Dedifferentiated amniotic fluid mesenchymal stem cell (primary cell): ENCODE data around the gene GRB2.
"Not testable (repeated sequence)": the region's sequence is repeated elsewhere in the genome, so short reads cannot be mapped to it uniquely, and the experiment has no call there.

ENCODE experiments used
- DNase-seq: peaks from one replicate; pipeline ENCODE4 v3.0.0-alpha.2; 2016; ENCODE audit errors: extremely low spot score

The GRB2 gene

DNA sequence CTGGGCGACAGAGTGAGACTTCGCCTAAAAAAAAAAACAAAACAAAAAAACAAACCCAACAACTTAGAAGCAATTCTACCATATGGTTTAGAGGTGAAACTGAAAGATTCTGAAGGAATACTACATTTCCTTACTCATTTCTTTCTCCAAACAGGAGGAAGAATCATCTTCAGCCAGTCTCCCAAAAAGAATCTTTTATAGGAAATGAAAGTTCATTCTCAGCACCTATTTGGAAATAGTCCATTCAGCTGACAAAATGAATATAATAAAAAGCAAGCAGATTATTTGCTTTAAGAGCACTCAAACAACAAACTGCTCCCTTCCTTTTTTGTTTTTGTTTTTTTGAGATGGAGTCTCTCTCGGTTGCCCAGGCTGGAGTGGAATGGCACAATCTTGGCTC lies 17.7 kb downstream of the GRB2 start:
- no peak for DNase-seq

DNA sequence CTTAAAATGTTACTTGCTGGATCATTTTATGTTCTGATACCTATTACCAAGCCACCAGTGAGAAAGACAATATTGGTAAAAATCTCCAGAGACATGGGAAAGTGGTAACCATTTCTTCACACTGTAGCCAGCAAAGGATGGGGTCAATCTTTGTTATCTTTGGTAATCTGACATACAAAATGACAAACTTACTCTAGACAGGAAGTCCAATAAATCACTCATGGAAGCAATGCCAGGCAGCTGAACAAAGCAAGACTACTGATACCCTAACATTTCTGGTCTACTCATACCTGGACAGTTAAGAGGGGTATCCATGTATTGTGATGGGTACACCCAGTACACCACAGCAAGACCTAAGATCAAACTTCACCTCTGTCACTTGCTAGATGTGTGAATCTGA lies 19.0 kb downstream of the GRB2 start:
- DNase-seq, result no peak

DNA sequence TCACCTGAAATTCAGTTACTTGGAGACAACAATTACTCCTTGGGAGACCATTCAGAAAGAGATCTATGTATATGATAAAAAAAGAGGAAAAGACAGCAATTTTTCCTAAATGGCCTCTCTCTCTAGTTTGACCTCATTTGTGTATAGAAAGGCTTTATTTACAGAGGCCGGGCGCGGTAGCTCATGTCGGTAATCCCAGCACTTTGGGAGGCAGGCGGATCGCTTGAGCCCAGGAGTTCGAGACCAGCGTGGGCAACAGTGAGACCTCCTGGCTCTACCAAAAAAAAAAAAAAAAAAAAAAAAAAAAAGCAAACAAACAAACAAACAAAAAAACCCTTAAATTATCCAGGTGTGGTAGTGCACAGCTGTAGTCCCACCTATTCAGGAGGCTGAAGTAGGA lies 20.7 kb downstream of the GRB2 start:
- no peak for DNase-seq

DNA sequence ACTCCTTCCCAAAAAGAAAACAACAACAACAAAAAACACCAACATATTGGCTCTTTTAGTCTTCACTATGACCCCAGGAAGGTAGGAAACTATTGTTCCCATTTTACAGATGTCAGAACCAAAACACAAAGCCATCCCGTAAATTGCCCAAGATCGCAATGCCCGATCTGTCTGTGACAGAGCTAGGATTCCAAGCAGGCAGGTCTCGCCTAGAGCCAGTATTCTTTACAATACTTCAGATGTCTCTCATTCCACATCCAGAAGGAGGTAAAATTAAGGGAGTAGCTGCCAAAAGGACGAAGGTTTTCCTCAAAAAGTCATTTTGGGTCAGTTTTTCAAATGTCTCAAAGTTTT lies 21.7 kb downstream of the GRB2 start:
- no peak for DNase-seq

DNA sequence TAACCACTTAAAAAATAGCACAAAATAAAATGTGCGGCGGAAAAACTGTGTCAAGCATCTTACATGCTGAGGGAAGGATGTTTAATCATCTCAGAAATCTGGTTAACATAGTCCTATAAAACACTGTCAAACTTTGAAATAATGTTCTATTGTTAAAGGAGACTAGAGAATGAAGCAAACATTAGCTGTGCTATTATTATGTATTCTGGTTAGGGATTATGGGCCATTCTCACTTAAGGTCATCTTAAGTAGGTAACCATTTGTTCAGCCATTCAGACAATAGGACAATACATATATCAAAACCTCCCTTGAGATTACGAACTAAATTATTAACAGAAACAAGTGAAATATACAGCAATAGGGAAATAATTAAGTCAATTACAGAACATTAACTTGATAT lies 24.7 kb downstream of the GRB2 start:
- DNase-seq, result no peak

DNA sequence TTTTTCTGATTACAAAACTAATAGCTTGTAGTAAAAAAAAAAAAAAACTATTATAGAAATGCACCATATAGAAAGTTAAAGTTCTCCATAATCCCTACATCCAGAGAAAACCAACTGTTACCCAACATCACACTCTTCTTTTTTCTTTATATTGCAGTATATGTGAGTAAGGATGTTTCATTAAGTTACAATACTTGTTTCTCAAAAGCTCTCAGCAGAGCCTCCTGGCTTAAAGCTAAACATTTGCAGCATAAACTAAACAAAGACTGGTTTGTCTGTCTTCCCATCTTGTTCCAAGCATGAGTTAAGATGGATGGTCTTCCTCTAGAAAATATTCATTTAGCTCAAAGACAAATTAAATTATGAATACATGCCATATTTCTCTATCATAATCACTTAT lies 25.2 kb downstream of the GRB2 start:
- no peak for DNase-seq

DNA sequence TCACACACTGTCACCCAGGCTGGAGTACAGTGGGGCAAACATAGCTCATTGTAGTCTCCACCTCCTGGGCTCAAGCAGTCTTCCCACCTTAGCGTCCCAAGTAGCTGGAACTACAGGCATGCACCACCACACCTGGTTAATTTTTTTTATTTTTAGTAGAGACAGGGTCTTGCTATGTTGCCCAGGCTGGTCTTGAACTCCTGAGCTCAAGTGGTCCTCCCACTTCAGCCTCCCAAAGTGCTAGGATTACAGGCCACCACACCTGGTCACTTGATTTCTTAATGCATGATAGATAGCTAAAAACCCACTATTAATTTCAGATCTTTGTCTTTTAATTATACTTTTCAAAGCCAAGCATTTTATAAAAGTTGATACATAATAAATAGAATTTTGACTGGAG lies 26.1 kb downstream of the GRB2 start:
- not testable (repeated sequence) for DNase-seq

DNA sequence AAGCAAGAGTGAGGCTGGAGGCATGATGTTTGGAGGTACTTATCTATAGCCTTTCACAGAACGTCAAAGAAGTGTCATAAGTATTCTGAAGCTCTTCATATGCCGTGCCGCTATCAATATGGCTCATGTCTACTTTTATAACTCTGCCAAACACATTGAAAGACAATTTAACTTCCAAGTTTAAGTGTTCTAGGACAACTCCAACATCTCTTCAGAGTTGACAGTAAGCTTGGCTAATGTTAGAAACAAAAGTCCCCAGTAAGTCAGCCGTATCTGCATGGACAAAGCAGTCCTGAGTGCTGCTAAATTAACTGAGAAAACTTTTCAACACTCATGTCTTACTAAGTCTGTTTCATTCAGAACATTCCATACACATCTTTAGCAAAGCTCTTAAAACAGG lies 32.2 kb downstream of the GRB2 start:
- DNase-seq, result no peak

DNA sequence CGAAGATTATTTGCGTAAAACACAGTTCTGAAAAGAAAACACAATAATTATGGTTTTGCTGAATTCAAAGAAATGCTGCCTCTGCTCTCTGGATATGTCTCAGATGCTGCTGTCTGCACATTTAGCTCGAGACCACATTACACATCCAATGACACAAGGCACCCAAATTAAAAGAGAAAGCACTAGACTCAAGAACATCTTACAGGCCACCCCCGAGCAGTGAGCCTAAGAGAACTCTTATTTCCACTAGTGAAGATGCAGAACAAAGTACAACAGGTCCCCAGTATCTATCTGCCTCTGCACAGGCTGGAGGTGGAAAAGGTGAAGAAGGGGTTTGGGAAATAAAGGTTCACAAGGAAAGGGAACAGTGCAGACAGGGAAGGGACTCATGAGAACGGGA lies 33.5 kb downstream of the GRB2 start:
- DNase-seq, result no peak

DNA sequence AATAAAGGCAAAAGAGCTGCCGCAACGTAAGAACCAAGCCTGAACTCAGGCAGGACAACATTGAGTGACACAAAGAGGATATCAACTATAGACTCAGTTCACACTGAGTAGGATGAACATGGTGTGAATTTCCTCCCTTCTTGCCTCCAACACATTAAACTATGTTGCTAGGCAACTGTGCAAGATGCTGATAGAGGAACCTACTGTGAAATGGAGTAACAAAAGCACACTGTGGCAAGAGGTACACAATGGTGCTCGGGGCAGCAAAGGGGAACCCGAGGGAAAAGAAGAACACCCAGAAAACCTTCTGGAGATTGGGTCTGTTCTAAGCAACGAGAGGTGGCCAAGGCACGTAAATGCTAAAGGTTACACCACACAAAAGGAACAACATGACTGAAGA lies 34.1 kb downstream of the GRB2 start:
- DNase-seq, result no peak

DNA sequence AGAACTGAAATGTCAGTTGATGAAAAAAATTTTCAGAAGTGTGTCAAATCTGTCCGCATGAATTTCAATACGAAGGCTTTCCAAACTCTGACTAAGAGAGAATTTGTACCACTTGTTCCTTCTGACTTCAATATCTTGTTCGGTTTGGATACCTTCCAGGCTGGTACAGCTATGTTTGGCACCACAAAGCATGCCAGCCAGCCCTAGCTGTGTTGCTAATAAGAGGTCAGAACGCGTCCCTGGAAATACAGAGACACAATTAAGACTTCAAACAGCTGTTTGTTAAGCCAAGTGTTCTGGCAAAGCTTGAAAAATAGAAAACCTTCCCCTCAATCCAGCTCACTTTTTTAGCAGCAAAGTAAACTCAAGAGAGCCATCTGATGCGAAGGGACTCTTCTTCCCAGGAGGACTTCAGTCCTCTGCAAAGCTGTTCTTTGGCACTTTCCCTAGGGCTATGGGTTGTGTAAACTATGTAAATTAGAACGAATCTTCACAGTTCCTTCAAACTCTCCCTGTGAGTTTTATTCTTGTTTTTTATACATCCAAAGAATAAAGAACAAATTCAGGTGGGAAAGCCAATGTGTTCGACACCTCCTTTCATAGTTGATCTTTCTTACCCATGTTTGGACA lies 35.1 kb downstream of the GRB2 start:
- DNase-seq, result no peak

DNA sequence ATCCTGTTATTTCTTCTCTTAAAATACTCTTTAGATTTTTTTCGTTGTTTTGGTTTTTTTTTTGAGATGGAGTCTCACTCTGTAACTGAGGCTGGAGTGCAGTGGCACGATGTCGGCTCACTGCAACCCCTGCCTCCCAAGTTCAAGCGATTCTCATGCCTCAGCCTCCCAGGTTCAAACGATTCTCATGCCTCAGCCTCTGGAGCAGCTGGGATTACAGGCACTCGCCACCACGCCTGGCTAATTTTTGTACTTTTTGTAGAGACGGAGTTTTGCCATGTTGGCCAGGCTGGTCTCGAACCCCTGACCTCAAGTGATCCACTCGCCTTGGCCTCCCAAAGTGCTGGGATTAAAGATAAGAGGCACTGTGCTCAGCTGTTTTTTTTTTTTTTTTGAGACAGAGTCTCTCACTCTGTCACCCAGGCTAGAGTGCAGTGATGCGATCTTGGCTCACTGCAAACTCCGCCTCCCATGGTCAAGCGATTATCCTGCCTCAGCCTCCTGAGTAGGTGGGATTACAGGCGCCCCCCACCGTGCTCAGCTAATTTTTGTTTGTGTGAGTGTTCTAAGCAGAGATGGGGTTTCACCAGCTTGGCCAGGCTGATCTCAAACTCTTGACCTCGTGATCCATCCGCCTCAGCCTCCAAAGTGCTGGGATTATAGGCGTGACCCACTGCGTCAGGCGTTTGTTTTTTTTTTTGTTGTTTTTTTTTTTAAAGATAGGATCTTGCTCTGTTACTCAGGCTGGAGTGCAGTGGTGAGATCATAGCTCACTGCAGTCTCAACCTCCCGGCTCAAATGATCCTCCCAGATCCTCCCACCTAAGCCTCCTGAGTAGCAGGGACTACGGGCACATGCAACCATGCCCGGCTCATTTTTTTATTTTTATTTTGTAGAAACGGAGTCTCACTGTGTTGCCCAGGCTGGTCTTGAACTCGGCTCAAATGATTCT lies 37.4 kb downstream of the GRB2 start:
- not testable (repeated sequence) for DNase-seq

DNA sequence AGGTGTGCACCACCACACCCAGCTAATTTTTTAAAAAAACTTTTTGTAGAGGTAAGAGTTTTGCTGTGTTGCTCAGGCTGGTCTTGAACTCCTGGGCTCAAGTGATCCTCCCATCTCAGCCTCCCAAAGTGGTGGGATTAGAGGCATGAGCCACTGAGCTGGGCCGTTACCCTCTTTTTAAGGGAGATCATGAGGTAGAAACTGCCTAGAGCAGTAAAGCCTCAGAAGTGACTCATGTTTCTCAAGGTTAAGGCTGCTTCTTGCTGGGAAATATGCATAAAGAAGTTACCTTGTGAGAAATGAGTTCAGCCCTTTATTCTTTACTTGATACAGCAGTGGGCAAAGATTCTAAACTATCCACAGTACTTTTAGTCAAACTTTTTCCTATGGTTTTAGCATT lies 38.2 kb downstream of the GRB2 start:
- no peak for DNase-seq

DNA sequence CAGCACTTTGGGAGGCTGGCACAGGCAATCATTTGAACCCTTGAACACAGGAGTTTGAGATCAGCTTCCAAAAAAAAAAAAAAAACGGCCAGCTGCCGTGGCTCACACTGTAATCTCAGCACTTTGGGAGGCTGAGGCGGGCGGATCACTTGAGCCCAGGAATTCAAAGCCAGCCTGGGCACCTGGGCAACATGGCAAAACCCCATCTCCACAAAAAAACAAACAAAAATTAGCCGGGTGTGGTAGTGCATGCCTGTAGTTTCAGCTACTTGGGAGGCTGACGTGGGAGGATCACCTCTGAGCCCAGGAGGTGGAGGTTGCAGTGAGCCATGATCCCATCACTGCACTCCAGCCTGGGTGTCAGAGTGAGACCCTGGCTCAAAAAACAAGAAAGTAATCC lies 39.0 kb downstream of the GRB2 start:
- no peak for DNase-seq

DNA sequence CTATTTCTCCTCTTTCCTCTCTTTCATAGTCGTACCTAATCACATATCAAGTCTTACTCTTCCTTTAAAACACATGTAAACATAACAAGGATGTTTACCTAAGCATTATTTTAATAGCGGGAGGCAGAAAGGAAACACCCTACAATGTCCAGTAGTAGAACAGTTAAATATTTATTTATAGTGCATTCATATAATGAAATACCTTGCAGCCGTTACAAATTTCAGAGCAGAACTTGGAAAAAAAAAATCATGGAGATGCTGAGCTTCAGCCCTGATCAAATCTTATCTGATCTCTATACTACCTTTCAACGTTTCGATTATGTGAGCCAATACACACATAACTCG lies 39.6 kb downstream of the GRB2 start:
- no peak for DNase-seq

DNA sequence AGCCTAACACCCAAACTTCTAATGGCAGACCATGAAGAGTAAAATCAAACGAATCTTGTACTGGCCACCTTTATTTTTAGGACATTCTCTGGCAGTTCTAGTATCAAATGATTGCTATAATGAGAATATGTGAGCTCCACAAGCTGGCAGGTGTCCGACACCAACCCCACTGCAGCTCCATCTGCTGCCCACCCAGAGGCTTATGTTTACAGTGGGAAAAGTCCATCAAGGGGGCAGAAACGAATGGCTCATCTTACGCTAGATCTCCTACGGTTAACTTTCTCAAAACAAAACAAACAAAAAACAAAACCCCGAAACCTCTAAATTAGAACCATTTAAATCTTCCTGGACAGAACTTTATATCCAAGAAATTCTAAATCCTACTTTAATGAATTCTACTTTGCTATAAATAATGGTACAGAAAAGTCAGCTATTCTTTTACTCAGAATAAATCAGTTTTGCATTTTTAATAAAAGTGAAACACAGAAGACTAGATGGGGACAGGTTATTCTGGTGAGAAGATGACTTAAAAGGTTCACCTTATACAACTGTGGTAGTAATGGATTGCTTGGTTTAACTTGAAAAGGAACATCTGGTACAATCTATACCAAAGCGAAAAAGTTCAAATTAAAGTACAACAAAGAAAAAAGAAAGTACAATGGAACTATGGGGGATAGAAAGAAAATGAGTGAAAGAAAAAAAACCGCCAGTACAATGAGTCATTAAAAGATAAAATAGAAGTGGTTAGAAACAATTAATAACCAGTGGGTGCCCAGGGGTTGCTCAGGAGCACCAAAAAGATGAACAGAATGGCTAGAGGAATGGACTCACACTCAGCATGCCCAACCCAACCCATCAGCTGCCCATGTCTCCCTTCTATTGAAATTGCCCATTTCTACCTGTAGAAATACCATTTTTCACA lies 40.2 kb downstream of the GRB2 start:
- DNase-seq, result no peak

DNA sequence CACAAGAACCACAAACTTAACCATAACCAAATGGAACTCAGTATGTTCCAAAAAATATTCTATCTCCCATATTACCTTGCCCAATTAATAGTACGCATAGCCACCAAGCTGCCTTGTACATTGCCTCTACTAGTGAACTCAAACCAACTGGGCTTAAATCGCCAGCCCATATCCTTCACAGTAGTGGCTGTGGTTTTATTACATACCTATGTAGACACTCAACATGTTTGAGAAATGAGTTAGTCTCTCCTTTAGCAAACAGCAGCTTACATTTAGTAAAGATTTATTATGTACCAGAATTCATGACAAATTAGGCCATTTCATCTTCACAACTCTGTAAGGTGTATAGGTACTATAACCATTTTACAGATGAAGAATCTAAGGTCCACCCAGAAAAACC lies 41.4 kb downstream of the GRB2 start:
- peak; percentile 75 for DNase-seq

DNA sequence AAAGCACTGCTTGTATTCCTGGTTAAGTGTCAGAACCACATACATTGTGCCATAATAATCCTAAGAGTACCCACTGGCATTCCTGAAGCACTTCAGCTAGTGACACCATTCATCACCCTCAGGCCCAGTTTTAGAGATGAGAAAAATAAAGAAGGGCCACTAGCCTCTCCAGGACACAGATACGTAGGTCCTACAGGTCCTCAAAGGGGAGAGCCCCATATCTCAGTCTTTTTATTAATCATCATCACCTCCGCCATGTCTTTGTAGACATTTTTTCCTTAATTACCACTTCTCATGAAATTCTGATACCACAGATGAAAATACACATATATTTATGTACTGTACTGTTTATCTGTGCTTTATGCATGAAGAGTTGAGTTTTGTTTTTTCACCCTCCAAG lies 43.5 kb downstream of the GRB2 start:
- no peak for DNase-seq

DNA sequence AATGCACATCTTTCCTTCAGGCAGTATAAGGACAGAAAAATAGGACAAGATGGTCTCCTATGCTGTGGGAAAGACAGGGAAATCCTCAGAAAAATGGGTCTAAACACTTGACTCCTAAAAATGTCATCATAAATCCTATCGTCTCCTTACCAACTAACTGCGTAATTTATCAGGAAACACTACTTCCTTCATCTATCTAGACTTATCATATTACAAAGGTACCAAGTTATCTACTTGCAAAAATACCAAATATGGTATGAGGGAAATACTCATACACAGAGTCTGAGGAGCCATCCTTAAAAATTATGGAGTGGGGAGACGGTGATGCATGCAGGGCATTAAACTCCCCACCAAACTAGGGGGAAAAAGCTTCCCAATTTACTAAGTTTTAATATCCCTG lies 44.1 kb downstream of the GRB2 start:
- DNase-seq, result no peak

DNA sequence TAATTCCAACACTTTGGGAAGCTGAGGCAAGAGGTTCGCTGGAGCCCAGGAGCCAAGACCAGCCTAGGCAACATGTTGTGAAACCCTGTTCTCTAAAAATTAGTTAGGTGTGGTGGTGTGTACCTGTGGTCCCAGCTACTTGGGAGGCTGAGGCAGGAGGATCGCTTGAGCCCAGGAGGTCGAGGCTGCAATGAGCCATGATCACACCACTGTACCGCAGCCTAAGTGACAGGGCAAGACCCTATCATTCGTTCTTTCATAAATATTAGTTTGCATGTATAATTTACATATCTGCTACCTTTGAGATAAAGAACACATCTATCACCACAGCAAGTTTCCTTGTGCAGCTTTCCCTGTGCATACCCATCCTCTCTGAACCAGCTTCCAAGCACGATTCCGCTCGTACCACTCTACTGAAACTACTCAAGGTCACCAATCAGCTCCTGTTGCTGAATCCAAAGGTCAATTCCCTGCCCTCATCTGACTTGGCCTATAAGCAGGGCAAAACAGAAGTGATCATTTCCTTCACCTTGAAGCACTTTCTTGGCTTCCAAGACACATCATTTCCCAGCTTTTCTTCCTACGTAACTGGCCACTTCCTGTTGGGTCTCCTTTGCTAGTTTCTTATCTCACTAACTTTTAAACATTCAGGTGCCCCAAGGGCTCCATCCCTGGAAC lies 49.1 kb downstream of the GRB2 start:
- DNase-seq, result no peak

DNA sequence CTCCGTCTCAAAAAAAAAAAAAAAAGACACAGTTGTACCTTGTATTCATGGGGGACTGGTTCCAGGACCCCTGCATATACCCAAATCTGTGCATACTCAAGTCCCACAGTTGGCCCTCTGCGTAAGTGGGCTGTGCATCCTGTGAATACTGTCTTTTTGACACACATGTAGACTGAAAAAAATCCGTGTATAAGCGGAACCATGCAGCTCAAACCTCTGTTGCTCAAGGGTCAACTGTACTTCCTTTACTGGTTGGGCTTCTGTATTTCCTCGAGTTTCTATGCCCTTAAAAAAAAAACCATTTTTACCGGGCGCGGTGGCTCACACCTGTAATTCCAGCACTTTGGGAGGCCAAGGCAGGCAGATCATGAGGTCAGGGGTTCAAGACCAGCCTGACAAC lies 52.3 kb downstream of the GRB2 start:
- DNase-seq, result no peak

DNA sequence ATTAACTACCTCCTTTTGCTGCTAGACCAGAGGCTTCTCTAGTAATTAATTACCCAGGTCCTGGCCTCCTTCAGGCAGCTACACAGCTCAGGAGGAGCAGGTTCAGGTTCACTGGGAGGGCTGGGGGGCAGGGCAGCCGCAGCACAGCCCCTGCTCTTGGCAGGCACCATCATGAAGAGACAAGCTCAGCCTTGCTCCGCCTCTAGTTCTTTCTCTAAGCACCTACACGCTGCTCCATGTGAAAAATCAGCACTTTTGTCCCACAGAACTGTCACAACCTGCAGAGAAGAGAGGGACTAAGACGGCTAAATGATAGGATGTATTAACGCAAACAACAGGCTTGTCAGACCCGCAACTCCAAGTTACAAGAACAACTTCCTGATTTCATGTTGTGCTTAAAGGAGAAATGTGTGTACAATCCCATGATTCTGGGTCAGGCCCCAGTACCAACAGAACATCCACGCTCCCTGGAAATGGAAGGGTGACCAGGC lies 53.4 kb downstream of the GRB2 start:
- no peak for DNase-seq
